Bronchial epithelial cell (primary cell): ENCODE results near the gene SLCO2B1. TPM values are rescaled to one million over a fixed set of nuclear protein-coding genes. Genes with fewer than 3 reads are reported as not detected.

Experiments
- DNase-seq: peaks from one replicate; pipeline ENCODE4 v3.0.0-alpha.2; 2010; ENCODE audit warnings: low read depth
- FAIRE-seq: peaks from 2 replicates; lab custom pipeline; 2011; peaks lifted over from hg19 to GRCh38; lab: Jason Lieb, UNC
- H3K27me3 ChIP-seq: 2 replicates; pipeline ENCODE4 v1.5.1; 2011; ENCODE audit warnings: low read length; ENCODE audit not compliant: control insufficient read depth, insufficient read depth
- H3K36me3 ChIP-seq: 2 replicates; pipeline ENCODE4 v1.5.1; 2011; ENCODE audit warnings: low read length; ENCODE audit not compliant: control insufficient read depth, insufficient read depth
- H3K4me3 ChIP-seq: 2 replicates; pipeline ENCODE4 v1.5.1; 2011; ENCODE audit warnings: mild to moderate bottlenecking, low read depth, low read length, control low read depth
- CTCF ChIP-seq: IDR thresholded peaks from 2 replicates; pipeline ENCODE4 v1.5.1; 2011; ENCODE audit warnings: mild to moderate bottlenecking, moderate library complexity, low read length, control low read depth, inconsistent platforms; ENCODE audit not compliant: insufficient read depth, severe bottlenecking
- total RNA-seq: library from RNA; depleted of rRNA; stranded (reverse); fragments of >200 nt; gene quantifications from 2 replicates; pipeline ENCODE4 v1.2.1, GENCODE V29; 2014

SLCO2B1 gene
- total RNA-seq, 1 donor from 2014 or later = not detected

- no peak overlapping the region for H3K4me3 ChIP-seq
- no peak for TF ChIP-seq CTCF
- peaks cover 2% of the 10 kb centered on the region for H3K27me3 ChIP-seq
- FAIRE-seq (no peak), DNase-seq (no peak)
- H3K36me3 ChIP-seq = no peaks in the 10 kb centered on the region
Observed at GRCh38 chr11:75145972-75146519, 4.9 kb upstream of the SLCO2B1 start.

GRCh38 chr11:75146711-75147110 is 4.2 kb upstream of the SLCO2B1 start:
- FAIRE-seq = no peak
- no peak for TF ChIP-seq CTCF
- Histone ChIP-seq H3K27me3 (peaks cover 3% of the 10 kb centered on the region), H3K36me3 (no peaks in the 10 kb centered on the region), H3K4me3 (no peak overlapping the region)
- DNase-seq = no peak

- FAIRE-seq (no peak), DNase-seq (no peak)
- Histone ChIP-seq H3K36me3 (no peaks in the 10 kb centered on the region), H3K4me3 (no peak overlapping the region), H3K27me3 (peaks cover 6% of the 10 kb centered on the region)
- TF ChIP-seq CTCF = no peak
Observed at GRCh38 chr11:75147191-75147874, 3.6 kb upstream of the SLCO2B1 start.

- TF ChIP-seq CTCF = no peak
- no peak for FAIRE-seq
- peaks cover 8% of the 10 kb centered on the region for H3K27me3 ChIP-seq
- H3K36me3 ChIP-seq = no peaks in the 10 kb centered on the region
- DNase-seq = no peak
- no peak overlapping the region for H3K4me3 ChIP-seq
Observed at GRCh38 chr11:75147875-75148263, 3.0 kb upstream of the SLCO2B1 start.

- Histone ChIP-seq H3K4me3 (no peak overlapping the region), H3K27me3 (peaks cover 12% of the 10 kb centered on the region), H3K36me3 (no peaks in the 10 kb centered on the region)
- DNase-seq (no peak), FAIRE-seq (peak; percentile 7)
- no peak for TF ChIP-seq CTCF
Observed at GRCh38 chr11:75148436-75148983, 2.4 kb upstream of the SLCO2B1 start.
